HG03095 (cell line): Measurements from ENCODE around the gene FUZ.
"Not testable (repeated sequence)": the region's sequence is repeated elsewhere in the genome, so short reads cannot be mapped to it uniquely, and the experiment has no call there.

Experiments
- ATAC-seq: cut with Tn5 transposase; IDR thresholded peaks from one replicate; pipeline ENCODE4 v1.9.1; 2021; ENCODE audit warnings: moderate library complexity; ENCODE audit not compliant: unreplicated experiment

FUZ gene

DNA sequence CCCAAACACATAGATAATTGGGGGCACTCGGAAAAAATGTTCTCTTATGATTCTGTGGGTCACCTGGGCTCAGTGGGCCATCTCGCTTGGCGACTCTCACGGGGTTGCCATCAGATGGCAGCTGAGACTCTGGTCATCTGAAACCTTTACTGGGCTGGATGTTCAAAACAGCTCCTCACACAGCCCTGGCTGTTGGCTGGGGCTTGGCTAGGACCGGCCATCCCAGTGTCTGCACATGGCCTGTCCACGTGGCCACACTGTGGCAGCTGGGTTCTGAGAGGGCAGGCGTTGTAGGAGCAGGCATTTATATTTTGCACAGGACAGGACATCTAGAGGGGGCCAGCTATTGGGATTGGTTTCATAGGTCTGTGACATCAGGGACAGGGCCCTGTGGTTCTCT is 20.5 kb upstream of the FUZ start:
- ATAC-seq = no peak

- no peak for ATAC-seq
These were observed 19.5 kb upstream of the FUZ start for GRCh38 chr19:49832556-49832955.

DNA sequence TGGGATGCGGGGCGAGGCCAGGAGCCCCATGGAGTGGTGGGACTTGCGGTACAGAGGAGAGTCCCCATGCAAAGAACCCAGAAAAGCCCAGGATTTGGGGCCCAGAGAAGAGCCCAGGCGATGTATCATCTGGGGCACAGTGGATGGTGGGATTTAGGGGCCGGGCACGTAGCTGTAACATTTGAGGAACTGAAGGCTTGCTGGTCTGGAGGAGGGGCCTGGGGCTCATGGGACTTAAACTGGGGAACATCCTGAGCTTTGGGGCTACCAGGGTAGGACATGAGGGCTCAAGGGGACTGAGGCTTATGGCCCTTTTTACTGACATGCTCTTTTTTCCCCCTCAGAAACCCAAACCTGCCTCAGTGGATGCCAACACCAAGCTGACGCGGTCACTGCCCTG is 18.5 kb upstream of the FUZ start:
- no peak for ATAC-seq

- ATAC-seq = no peak
These were observed 17.7 kb upstream of the FUZ start for GRCh38 chr19:49830766-49831165.

- no peak for ATAC-seq
These were observed 16.6 kb upstream of the FUZ start for GRCh38 chr19:49829721-49830120.

GRCh38 chr19:49829200-49829599 is 16.1 kb upstream of the FUZ start:
- ATAC-seq = no peak

DNA sequence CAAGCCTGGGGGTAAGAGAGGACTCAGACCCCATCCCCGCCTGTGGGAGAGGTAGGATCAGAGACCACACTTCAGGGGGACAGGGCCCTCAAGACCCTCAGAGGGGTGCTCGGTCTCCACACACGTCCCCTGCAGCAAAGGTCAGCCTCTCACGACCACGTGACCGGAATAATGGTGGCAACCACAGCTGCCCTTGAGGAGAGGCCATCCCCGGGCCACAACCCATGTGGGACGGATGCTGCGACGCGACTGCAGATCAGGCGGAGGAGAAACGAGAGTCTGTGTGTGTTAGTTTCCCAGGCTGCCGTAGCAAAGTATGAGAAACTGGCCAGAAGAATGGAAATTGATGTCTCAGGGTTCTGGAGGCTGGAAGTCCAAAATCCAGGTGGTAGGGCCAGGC is 13.9 kb upstream of the FUZ start:
- no peak for ATAC-seq

DNA sequence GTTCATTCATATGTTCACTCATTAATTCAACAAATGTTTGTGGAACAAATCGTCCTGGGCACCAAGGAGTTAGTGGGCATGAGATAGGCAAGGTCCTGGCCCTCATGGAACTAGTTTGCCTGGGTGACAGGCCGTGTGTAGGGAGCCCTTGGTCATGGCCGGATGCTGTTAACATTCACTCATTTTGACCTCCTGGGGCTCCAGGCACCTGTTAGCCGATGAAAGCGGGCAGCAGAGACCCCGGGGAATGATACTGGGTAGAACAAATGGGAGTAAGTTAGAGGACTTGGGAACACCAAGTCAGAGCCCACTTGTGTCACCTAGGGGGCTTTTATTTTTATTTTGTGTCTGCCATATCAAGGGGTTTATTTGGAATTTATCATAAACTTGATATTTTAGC is 11.6 kb upstream of the FUZ start:
- ATAC-seq = no peak

- no peak for ATAC-seq
These were observed 10.4 kb upstream of the FUZ start for GRCh38 chr19:49823472-49823871.

GRCh38 chr19:49820125-49820524 is 7.0 kb upstream of the FUZ start:
- no peak for ATAC-seq

DNA sequence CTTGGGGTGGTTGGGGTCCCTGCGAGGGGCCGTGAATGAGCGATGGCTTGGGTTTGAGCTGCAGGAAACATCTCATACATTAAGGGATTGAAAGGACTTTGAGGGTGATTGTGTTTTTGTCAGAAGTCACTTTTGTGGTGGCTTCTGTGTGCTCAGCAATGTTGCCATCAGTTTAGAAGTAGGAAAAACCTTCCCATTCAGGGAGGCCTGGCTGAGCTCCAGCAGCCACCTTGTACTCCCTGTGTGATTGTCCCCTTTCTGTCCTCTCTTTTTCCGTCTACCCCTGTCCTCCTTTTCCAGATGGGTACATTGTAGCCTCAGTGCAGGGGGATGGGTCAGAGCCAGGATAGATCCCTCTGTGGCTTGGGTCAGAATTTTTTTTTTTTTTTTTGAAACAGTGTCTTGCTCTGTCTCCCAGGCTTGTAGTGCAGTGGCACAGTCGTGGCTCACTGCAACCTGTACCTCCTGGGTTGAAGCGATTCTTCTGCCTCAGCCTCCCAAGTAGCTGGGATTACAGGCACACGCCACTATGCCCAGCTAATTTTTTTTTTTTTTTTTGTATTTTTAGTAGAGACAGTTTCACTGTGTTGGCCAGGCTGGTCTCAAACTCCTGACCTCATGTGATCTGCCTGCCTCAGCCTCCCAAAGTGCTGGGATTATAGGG is 6.5 kb upstream of the FUZ start:
- not testable (repeated sequence) for ATAC-seq

- no peak for ATAC-seq
These were observed 5.7 kb upstream of the FUZ start for GRCh38 chr19:49818649-49819370.

- ATAC-seq = peak; percentile 53
These were observed 5.0 kb upstream of the FUZ start, which contains the start of gene MED25 for GRCh38 chr19:49817964-49818648. Gene MED25 (plus strand): TSS chr19:49818289. CDS start chr19:49818342, 53 bp downstream.

DNA sequence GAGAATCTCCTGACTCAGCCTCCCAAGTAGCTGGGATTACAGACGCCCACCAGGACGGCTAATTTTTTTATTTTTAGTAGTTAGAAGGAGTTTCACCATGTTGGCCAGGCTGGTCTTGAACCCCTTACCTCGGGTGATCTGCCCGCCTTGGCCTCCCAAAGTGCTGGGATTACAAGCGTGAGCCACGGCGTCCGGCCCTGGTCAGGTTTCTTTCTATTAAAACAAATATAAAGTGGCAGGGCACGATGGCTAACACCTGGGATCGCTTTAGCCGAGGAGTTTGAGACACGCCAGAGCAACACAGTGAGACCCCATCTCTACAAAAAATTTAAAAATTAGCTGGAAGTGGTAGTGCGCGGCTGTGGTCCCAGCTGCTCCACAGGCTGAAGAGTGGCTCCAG is 3.5 kb upstream of the FUZ start:
- no peak for ATAC-seq

- ATAC-seq = no peak
These were observed 918 bp upstream of the FUZ start for GRCh38 chr19:49814010-49814409.

DNA sequence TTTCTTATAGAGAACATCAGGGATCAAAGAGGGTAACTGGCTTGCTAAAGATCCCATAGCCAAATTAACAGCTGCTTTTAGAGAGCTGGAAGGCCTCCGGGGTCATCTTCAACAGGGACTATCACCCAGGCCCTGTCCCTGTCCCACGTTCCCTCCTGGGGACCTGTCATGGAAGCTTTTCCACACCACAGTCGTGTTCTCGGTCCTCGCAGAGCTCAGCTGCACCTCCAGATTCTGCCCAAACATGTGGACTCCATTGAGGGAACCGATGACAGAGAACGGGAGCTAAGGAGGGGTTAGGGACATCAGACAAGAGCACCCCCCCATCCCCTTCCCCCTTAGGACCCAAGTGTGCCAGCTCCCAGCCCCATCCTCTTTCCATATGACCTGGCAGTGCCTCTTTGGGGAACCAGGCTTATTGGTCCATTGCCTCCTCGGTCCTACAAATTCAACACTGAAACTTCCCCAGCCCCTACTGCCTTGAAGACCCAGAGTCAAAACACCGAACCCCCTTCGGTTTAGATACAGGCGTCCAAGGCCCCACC is 568 bp downstream of the FUZ start:
- no peak for ATAC-seq

GRCh38 chr19:49811328-49811727 is 1.8 kb downstream of the FUZ start:
- ATAC-seq = no peak

DNA sequence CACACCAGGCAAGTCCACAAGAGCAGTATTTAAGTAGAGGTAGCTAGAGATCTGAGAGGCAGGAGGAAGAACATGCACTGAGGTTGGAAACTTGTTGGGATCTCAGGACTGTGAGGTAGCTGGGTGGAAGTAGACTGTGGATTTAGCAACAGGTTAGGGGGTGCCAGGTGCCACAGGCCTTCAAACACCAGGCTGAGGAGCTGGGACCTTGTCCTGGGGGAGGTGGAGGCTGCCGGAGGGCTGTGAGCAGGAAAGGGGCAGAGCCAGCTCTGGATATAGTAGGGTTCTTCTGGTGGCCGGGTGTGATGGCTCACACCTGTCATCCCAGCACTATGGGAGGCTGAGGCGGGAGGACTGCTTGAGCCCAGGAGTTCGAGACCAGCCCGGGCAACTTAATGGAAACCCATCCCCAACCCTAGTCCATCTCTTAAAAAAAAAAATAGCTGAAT is 3.1 kb downstream of the FUZ start:
- no peak for ATAC-seq

- ATAC-seq = no peak
These were observed 3.7 kb downstream of the FUZ start for GRCh38 chr19:49809160-49809940.

GRCh38 chr19:49808711-49809159 is 4.4 kb downstream of the FUZ start:
- ATAC-seq = no peak
